Renal cortex interstitium (tissue), 3 donors: ENCODE measurements around the gene MAMDC2. TPM values are rescaled to one million over a fixed set of nuclear protein-coding genes. Genes with fewer than 3 reads are reported as not detected.

Experiments
- polyA plus RNA-seq, 3 donors: library from polyadenylated mRNA; unstranded; fragments of 120-200 nt; gene quantifications; one replicate each; pipeline ENCODE4 v1.2.1, GENCODE V29; 2013; ENCODE audit not compliant: insufficient read length in 3 of 3

Gene MAMDC2
- polyA plus RNA-seq, 3 donors = 5.6 to 6.6 (median 5.7) TPM

Other genes with a start within 250 kb of the MAMDC2 start
- gene CFAP95, start 223.0 kb upstream of the MAMDC2 start, polyA plus RNA-seq = 1 to 10 TPM; 1.3 to 1.9 (median 1.5) TPM
- gene SMC5, start 215.1 kb downstream of the MAMDC2 start, polyA plus RNA-seq = 10 to 100 TPM; 39.4 to 63.7 (median 52.3) TPM